Stimulated activated CD8-positive, alpha-beta memory T cell treated with anti-CD3 and anti-CD28 coated beads, Interleukin-2, amount 100 ng/mL, for 48 hours (primary cell): ENCODE results near the gene COL4A2.
"Not testable (repeated sequence)": the region's sequence is repeated elsewhere in the genome, so short reads cannot be mapped to it uniquely, and the experiment has no call there.

Experiments used
- DNase-seq, 2 donors: peaks; one replicate each; pipeline ENCODE4 v3.0.0-alpha.2; 2020; ENCODE audit warnings: low read depth in 2 of 2

The COL4A2 gene

DNA sequence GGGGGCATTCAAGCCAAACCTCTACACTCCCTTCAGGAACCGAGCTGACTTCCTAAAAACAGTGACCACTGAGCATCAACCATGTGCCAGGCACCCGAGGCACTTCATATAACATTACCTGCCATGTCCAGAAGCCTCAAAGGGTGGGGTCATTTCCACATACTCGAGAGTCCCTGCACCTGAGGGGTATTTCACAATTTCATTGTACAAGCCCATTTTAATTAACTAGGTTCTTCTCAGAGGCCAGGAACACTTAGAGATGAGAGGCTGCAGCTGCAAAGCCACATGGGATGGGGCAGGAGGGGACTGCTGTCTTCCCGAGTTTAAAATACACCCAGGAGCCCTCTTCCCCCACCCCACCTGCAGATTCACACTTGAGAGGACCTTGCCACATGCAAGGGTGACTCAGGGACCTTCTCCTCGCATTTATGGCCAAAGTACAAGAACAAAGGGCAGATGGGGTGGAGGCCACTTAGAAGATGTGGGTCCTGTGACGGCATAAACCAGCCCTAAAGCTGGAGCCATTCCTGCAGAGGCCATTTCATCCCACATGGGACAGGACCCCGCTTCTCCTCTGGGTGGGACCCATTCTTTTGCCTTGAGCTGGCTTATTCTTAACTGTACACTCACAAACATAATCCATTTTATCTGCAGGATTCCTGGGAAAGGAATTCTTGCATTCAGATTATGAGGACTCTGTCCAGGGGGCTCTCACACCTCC is 210.6 kb downstream of the COL4A2 start:
- no peak for DNase-seq

GRCh38 chr13:110518226-110518525 is 211.1 kb downstream of the COL4A2 start:
- DNase-seq, result no peak

- DNase-seq, result no peak
Measured at GRCh38 chr13:110518571-110518970, 211.5 kb downstream of the COL4A2 start.

GRCh38 chr13:110519046-110519445 is 212.0 kb downstream of the COL4A2 start:
- DNase-seq, result no peak

- no peak for DNase-seq
Measured at GRCh38 chr13:110519506-110519905, 212.4 kb downstream of the COL4A2 start.

DNA sequence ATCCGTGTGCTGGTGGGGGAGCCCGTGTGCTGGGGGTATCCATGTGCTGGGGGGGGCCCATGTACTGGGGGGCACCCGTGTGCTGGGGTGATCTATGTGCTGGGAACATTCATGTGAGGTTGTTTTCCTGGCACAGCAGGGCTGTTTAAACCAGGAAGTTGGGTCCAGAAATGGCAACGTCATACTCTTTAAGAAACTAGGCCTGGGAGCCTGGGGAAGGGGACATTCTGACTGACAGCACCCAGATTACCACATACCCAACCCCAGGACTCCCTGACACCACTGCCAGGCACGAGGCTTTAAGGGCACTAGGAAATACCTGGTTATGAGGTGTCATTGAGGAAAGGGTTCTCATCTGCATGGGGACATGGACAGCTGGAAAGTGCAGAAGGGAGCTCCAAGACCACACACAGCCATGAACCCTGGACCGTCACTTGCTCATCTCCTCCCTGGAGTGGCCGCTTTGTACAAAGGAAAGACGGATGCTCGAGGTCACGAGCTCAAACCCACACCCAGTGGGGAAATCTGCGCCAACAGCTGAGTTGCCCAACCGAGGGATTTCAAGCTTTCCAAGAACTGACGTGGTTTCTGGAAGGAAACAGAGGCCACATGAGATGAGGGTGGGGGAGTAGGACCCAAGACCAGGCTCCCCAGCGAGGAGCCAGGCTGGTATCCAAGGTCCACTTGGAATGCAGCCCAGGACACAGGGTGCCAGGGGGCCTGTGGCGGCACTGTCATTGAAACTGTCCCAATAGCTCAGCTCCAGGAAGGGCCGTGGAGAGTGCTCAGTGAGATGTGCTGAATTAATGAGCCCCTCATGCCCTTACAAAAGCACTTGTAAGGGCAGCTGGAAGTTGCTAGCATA is 213.6 kb downstream of the COL4A2 start:
- DNase-seq, result no peak

DNA sequence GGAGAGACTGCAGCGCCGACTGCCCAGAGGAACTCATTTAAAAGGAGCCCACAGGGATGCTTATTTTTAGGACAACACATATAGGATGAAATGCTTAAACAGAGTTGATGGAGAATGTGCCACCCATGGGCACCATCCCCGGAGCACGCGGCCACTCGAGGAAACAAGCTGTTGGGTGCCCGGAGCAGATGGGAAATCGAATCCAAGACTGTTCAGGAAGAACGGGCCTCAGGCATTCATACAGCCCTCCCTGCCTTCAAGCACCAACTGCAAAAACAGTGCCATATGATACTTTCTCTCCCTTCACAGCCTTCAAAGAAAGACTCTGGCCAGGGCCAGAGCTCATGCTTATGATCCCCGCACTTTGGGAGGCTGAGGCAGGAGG is 214.2 kb downstream of the COL4A2 start:
- no peak for DNase-seq

- DNase-seq, result no peak
Measured at GRCh38 chr13:110521946-110522345, 214.9 kb downstream of the COL4A2 start.

DNA sequence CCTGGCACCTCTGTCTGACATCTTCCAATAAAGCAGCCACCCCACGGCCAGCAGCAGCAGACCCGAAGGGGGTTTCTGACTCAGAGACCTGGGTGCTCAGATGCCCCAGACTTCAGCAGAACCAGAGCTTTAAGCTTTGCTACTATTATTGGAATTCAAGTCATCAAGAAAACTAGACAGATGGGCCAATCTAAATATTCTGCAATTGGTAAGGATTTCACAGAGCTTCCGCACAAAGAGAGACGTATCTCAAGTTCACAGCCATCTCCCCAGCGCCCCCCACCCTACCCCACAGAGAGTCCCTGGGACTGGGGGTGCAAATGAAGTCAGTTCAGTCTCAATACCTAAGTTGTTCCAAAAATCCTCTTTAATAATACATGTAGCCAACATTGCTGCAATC is 215.6 kb downstream of the COL4A2 start:
- DNase-seq, result no peak

DNA sequence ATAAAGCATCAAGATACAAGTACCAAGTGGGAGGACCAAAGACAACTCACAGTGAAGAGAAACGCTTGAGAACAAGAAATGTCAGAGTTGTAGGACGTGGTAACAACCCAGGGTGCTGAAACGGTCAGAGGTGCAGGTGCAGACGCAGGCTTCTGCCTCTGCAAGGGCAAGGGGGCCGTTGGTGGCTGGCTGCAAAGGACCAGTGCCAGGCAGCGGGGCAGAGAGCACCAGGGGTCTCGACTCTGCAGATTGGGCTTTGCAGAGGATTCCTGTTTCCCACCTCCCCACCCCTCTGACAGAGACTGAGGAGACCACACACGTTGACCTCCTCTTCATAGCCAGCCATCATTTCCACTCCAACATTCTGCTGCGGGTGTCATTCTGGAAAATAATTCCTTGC is 216.1 kb downstream of the COL4A2 start:
- no peak for DNase-seq

- no peak for DNase-seq
Measured at GRCh38 chr13:110523838-110524540, 216.9 kb downstream of the COL4A2 start.

- DNase-seq, result no peak
Measured at GRCh38 chr13:110524541-110525257, 217.6 kb downstream of the COL4A2 start.

GRCh38 chr13:110525328-110526319 is 218.5 kb downstream of the COL4A2 start:
- DNase-seq, result no peak

DNA sequence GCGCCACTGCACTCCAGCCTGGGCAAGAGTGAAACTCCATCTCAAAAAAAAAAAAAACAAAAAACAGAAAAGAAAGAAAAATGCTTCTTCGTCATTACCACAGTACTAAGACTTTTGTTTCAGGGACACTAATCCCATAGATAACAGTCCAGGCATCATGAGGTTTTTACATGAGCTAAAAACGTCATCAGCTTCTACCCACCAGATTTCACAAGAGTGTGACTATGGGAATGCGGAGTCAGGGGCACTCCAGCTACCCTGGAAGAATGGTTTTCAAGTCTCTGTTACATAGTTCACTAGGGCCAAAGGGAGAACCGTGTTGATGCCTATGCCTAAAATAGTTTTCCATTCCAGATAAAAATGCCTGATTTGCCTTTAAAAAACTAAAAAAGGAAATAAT is 221.3 kb downstream of the COL4A2 start:
- no peak for DNase-seq

DNA sequence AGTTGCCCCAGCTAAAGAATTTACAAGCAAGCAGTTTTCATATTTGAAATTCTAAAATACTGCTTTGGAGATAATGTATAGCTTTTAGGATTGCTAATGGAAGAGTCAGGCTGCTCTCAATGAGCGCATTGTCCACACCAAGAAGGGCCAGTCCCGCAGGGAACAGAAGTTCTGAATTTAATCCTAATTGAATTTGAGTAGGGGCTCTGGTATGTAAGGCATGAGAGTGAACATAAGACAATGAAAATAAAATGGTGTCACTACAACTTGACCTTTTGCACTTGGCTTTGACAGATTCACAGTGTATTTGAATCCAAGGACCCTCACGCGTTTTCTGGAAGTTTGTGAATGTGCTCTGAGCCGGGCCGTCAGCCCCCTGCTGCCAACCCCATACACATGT is 221.8 kb downstream of the COL4A2 start:
- DNase-seq, result no peak

DNA sequence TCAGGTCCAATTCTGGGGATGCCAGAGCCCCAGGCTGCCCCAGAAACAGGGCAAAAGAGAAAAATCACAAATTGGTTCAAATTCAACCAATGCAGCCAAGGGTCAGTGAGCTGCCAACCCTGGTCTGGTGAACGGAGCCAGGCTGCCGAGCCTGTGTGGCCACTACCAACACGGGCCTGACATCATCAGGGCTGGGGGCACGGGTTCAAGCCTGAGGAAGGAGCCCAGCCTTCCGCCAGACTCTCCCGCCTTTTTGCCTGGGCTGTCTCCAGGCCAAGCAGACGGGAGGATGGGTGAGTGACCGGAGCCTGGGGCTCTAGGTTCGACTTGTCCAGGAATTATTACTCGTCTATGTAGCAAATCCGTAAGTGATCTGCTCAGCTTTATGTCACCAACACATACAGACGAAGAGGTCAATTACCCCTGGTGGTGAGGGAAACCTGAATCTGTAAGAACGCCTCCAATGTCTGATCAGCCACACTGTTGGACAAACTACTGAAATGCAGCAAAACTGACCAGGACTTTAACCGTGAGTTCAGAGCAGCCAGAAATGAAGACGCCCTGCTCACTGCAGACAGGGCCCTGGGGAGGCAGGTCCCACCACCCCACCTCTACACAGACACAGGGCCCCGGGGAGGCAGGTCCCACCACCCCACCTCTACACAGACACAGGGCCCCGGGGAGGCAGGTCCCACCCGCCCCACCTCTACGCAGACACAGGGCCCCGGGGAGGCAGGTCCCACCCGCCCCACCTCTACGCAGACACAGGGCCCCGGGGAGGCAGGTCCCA is 222.6 kb downstream of the COL4A2 start:
- no peak for DNase-seq

GRCh38 chr13:110531100-110531499 is 224.0 kb downstream of the COL4A2 start:
- no peak for DNase-seq

DNA sequence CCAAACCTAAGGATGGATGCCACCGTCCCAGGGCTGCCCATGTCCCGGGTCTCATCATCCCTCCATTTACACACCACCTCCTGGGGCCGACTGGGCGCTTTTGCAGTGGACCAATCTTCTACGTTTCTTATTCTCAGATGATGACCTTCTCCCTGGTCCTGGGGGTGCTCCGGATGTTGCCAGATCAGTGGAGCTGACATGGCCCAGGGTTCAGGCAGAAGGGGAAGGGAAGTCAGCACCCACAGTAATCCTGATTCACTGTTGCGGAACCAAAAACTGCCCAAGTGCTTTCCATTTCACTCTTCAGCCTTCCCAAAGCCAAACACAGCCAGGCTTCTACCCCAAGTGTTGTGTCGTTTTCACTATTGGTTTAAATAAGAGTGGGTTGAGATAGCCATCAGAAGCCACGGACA is 224.6 kb downstream of the COL4A2 start:
- no peak for DNase-seq

GRCh38 chr13:110532258-110532657 is 225.2 kb downstream of the COL4A2 start:
- DNase-seq, result not testable (repeated sequence)
